Hematopoietic multipotent progenitor cell treated with erythropoietin and hydrocortisone succinate and interleukin-3 and kit ligand, for 17 days (in vitro differentiated cells): ENCODE results near the gene CACNA1C.

Experiments
- DNase-seq: peaks from one replicate; pipeline ENCODE4 v3.0.0-alpha.2; 2015; ENCODE audit warnings: low spot score

Gene CACNA1C

DNA sequence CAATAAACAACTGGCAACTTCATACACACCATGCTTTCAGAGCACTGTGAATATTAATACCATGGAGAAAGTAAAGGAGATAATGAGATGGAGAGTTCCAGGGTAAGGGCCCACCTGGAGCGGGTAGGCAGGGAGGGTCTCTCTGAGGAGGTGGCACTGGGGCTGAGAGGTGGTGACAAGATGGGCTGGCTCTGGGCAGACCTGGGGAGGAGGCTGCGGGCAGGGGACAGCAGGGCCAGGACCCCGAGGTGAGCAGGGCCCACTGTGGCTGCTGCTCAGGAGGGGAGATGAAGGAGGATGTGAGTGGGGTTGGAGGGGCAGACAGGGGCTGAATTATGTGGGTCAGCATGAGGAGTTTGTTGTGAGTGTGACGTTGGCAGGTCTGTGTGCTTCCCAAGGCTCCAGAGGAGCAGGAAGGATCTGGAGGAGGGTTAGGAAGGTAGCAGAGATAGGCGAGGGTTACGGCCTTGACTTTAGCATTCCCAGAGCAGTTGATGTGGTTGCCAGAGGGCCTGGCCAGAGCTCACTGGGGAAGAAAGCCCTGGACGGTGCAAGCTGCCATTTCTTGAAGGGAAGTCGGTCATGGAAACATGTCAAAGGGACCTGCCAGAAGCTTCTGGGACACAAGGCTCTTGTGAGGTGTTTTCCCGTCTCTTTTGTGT lies 88.2 kb downstream of the CACNA1C start:
- DNase-seq: no peak

DNA sequence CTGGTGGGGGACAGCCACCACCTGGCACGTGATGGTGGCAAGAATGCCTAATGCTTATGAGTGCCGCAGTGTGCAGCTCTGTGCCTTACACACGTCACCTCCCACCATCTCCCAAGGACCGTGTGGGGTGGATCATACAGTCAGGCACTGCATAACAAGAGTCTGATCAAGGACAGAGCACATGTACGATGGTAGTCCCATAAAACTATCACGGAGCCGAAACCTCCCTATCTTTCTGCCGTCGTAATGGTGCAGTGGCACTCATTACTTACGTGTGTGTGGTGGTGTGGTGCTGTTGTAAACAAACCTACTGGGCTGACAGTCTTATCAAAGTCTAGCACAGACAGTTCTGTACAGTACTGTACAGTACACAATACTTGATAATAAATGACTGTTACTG lies 89.3 kb downstream of the CACNA1C start:
- no peak for DNase-seq

DNA sequence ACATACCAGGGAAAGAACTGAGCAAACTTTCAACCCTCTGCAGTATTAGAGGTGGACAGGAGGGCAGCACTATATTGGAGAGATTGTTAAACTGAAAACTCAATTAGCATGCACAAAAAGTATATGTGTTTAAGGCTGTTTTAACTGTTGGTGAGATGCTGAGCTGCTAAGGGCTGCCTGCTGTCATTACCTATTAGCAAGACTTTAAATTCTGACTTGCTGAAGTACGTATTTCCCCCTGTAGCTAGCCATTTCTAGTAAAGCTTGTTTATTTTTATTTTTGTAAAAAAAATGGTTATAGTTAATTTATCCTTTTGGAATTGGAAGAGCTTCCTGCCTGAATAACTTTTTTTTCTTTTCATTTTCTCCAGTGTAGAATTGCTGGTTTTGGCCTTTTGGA lies 92.2 kb downstream of the CACNA1C start:
- no peak for DNase-seq

DNA sequence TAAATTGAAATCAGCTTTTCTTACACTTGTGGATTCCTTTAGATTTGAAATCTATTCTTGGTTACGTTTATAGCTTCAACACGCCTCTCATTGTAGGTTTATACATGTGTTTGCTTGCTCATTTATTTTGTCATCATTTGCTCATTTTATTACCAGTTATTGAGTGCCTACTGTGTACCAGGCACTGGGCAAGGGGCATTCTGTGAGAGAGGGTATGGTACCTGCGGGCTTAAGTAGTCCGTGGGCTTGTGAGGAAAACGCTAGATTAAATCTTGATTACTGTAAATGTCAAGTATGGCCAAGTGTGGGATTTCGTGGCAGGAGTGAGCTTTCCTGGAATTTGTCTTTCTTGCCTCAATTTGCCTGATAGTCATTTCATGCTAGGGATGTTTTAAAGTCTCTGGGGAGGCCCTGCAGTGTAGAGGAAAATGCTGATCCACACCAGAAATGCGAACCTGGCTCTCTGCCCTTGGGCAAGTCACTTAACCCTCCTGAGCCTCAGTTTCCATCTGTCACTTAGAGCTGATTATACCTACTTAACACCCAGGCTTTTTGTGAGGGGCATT lies 92.7 kb downstream of the CACNA1C start:
- no peak for DNase-seq

DNA sequence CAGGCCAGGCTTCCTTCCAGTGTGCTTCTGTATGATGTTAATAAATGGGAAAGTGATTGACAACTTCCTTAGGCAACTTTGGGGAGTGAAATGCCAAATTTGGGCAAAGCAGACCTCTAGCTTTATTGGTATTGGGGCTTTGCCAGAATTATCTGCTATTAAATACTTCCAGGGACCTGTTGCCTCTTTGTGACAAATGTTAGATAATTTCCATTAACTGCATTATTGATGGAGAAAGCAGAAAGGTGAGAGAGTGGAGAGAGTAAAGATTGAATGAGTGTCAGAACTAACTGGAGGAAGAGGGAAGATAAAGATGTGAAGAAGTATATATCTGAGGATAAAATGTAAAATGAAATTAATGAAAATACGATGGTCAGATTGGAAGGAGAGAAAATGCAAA lies 94.5 kb downstream of the CACNA1C start:
- DNase-seq: no peak

DNA sequence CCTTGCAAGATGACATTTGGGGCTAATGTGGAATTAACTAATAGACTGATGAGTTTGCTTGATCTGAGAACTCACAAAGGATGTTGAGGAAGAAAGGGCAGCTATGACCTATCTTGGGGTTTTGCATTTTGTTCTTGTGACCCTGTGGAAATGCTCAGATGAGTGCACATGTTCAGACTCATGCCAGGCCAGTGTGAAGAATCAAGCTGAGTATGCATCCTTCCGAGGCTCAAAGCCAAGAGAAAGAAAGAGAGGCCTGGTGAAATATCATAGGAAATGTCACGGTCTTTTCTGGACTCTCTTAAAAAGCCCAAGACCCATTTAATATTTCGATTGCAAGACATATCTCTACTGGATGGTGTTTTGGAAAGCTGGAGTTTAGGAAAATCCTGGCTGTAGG lies 96.3 kb downstream of the CACNA1C start:
- no peak for DNase-seq

DNA sequence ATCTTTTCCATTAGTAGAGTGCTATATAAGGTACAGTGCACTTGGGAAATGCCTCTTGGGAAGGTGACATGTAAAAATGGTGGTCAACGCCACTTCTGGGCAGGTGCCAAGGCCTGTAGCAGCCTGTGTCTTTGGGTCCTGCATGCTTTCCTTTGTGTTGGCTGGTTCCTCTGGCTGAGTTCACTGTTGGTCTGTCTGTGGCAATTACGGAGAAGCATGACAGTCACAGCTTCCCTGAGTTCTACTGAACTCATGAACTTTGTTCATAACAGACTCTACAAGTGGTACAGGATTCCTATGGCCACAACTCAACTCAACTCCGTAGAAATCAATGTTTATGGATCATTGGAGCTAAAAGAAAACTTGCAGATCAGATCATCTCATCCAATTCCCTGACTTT lies 98.0 kb downstream of the CACNA1C start:
- DNase-seq: no peak

DNA sequence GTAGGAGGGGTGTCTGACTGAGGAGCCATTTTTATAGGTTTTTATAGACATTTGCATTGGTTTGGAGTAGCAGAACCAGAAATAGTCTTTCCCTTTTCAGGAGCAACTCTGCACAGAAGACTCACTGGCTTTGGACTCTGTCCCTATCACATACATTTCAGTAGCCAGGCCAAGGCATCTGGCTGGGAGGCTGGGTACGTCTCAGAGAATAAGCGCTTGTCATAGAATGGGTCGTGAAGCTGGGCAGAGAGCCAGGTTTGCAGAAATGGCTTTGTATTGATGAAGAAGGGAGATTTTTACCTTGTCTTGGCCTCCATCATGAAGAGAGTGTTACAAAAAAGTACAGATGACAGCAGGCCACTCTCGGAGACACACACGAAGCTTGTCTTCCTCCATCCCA lies 98.6 kb downstream of the CACNA1C start:
- no peak for DNase-seq

DNA sequence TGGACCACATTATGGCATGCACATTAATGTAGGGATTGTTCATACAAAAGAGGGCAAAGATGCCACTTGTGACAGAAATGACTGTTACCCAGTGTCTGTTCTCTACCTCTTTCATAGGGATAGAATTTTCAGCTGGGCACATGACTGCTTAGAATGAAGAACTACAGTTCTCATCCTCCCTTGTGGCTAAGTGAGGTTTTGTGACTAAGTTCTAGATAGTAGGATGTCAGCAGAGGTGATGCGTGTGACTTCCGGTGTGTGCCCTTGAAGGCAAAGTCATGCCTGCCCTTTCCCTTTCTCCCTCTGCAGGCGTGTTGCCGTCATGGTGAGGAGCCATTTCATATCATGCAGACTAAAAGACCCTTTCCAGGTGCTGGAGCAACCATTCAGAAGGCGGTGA lies 99.3 kb downstream of the CACNA1C start:
- no peak for DNase-seq

DNA sequence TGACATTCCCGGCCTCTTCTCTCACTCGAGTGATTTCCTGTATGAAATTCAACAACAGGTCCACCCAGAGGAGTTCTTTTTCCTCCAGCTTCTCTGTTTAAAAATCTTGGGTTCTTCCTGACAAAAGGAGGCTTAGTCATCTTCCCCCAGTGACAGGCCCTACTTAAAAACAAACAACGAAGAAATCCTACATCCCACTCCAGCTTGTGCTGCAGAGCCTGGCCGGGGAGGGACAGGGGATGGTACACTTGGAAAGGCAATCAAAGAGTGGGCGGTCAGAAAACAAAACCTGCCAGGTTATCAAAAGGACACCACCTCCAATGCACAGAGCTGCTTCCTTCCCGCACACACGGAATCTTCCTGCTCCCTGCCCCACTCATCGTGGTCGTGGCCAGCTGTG lies 101.3 kb downstream of the CACNA1C start:
- no peak for DNase-seq

DNA sequence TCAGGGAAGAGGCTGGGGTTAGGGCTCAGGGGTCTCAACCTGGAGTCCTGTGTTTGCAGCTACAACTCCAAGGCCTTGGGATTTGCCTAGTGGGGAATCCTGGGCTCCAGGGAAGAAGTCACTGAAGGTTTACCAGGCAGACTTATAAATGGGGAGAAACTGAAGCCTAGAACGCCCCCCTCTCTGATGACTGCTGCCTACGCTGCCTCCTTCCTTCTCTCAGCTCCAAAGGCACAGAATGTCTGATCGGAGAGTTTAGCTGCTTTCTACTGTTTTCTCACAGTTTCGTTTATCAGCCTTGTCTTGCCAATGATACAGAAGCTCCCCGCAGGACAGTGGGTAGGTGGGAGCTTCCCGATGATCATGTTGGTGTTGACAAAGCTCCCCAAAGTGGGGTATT lies 101.7 kb downstream of the CACNA1C start:
- DNase-seq: no peak

DNA sequence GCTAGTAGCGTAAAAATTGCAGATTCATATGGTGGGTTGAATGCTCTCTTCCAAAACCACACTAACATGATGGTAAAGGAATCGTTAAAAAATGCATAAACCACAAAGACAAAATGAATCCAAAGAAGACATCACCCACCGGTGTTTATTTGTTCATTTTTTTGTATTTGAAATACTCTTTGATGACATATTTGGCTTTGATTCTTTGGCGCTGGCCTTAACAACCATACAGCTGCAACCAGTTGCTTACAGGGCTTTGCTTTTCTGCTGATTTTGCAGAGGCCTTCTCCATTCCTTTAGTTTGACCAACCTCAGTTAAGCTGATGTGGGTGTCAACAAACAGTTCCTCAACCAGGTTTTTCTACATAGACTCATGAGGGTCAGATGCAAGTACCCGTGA lies 103.5 kb downstream of the CACNA1C start:
- DNase-seq: no peak

DNA sequence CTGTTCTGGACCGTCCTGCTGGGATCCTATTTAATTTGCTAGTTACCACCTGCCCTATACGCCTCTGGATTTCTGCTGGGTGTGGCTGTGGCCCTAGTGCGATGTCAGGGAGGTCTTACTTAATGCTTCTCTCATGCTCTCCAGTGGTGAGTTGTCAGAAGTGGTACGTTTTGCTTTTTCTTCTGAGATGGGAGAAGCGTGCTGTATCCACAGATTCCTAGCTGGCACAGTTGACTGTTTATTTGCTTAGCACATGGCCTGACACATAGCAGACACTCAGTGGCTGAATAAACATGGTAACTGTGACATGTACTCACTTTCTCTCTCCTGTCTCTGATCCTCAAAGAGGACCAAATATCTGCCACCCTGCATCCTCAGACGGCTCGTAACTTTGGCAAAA lies 107.3 kb downstream of the CACNA1C start:
- DNase-seq: no peak

DNA sequence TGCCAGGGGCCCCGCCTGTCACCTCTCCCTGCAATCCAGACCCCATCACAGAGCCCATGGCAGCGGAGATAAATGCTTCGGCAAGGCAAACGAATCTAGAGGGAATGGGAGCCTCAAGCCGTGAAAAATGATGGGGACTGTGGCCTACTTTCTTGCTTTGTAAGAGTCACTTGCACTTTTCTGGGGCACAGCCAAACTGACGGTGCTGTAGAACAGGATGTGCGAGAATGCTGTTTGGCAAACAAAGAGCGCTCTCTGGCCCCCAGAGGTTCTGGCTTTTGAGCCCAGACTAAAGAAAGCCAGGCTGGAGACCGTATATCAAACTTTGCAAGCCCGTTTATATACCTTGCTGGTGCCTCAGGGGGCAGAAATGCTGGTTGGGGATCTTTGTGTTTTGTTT lies 108.7 kb downstream of the CACNA1C start:
- no peak for DNase-seq

DNA sequence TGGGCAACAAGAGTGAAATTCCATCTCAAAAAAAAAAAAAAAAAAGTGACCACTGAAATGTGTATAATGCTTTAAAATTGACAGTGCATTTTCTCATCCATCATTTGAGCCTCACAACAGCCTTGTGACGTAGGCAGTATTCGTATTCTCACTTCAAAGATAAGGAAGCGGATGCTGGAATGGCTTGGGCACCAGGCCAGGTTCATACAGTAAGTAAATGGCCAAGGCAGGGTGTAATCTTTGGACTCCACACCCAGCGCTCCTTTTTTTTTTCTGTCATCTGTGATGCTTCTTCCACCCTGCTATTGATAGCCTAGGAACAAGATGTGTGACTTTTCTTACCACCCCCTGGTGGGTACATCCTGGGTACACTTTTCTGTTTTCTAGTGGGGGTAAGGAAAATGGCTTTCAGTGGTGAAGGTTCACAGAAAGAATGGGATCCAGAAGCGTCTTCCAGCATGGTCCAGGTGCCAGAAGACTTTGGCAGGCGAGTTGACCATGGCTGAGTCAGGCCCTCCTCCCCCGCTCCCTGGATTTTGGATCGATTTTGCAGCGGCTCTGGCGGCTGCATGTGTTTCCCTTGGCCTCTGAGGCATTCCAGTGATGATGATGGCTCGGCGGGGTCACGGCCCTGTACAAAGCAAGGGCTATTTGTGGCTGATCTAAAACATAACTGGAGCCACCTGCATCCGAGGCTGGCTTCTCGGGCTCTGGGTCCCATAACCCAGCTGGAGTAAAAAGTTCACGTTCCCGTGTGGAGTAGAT lies 110.6 kb downstream of the CACNA1C start:
- no peak for DNase-seq

DNA sequence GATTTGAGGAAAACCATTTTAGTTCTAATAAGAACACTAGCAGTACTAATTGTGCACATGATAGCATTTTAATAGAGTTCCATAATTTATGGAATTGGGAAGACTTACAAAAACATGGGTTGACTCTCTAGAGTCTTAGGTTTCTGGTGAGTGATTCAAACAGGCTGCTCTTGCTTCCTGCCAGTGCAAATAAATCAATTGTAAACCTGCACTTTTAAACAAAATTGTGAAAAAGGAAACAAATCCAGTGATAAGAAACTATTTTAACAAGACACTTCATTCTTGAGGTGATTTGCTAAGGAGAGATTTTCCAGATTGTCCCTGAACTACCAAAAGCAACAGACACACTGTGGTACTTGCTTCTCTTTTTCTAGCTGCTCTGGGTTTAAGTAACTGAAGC lies 112.2 kb downstream of the CACNA1C start:
- no peak for DNase-seq

DNA sequence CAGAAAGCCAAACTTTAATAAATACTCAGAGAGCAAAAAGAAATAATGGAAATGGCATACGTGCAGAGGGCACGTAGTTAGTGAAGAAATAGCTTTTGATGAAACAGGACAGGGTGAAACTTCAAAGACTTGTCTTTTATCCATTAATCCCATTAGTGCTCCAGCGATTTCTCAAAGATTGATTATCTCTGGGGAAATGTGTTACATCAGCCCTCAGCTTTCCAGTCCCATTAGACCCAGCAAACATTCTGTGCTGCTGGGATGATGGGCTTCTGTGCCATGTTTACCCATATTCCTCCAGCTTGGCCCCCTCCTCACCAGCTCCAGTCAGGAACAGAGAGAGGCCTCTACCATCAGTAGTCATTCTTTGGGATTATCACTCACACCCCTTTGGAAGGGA lies 113.1 kb downstream of the CACNA1C start:
- DNase-seq: no peak

DNA sequence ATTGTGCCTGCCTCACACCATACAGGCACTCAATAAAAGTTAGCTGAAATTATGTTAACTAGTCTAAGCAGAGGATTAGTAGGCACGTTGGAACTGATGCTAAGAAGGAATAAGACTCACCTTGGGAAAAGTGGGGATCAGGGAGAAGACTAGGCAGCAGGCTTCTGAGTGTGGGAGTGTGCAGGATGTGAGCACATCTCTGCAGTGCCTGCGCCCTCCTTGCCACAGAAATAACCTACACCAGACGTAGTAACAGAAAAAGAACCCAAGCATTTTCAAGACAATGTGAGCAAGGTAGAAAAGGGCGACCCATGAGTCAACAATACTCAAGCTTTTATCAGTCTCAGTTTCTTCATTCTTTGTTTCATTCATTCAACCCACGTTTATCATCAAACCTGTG lies 113.9 kb downstream of the CACNA1C start:
- no peak for DNase-seq

DNA sequence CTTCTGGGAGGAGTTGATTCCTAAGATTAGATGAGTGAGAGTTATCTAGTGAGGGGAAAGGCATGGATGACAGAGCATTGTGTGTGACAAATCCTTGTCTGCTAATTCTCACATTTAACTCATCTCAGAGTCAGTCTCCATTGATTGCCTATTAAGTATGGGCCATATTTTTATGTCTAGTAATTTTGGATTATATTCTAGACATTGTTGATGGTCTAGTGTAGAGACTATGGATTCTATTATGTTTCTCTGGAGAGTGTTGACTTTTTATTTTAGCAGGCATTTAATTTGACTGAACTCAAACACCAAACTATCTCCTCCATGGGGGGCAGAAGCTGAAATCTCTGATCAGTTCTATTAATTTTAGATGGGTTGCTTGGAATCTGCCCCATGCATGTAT lies 114.4 kb downstream of the CACNA1C start:
- DNase-seq: no peak

DNA sequence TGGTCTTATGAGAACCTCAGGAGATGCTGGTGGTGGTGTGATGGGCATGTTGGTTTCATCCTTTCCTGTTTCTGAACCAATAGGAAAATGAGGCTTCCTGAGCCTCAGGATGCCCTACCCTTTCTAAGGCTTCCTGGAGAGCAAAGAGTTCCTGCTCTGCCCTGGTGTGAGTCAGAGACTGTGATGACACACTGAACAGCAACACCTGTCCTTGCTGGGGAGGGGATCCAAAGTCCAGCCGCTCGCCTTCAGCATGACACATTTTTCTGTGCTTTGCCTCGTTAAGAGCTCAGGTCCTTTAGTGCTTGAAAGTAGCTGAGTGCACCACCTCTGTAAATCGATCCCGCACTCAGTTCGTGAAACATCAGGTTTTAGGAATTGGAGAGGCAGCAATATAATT lies 116.0 kb downstream of the CACNA1C start:
- DNase-seq: no peak

DNA sequence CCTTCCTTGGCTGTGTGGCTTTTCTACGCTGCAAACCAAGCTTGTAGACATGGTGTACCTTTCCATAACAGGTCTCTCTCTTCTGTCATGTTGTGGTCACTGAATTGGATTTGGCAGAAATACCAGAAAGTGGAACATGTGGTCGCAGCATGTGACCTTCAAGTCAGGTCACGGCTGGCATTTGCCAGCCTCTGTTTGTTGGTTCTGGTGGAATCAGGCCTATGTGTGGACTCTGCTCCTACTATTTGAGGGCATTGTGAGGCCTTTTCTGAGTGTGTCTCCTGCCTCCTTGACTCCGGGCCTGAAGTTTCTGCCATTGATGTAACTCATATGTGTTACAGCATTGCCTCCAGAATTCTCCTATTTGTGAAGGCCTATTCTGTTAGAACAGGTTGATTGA lies 116.7 kb downstream of the CACNA1C start:
- no peak for DNase-seq

DNA sequence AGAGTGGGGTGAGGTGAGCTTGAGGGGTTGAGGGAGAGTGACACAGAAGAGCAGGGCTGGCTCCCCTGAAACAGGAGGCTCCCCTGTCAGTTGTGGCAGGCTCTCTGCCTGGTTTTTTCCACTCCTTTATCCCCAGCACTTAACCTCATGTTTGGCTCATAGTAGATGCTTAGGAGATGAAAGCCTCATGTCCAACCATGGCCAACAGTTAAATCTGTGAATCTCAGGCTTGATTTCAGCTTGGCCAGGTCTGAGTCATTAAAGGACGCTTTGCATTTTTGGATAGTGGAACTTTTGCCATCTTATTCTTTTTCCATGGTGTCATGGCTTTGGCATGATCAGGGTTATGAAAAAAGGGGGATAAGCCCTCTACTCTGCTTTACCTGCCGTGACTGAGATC lies 117.2 kb downstream of the CACNA1C start:
- no peak for DNase-seq

DNA sequence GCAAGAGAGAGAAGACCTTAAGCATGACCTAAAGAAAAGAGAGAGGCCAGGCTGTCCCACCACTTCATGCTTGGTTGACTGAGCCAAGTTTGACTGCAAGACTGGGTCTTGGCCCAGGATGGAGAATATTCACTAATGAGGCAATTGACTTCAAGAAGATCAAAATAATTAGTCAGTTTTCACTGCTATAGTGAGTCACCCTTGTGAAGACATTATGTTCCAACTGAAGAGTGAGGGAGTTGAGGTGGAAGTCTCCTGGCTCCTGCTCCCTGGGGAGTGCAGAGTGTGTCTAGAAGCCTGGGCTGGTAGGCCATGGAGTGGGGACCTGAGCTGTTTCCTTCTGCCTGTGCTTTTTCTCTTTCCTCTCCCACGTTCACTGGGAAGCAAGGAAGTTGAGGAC lies 117.6 kb downstream of the CACNA1C start:
- no peak for DNase-seq
